ENCODE measurements around the gene CDK3.

DNA sequence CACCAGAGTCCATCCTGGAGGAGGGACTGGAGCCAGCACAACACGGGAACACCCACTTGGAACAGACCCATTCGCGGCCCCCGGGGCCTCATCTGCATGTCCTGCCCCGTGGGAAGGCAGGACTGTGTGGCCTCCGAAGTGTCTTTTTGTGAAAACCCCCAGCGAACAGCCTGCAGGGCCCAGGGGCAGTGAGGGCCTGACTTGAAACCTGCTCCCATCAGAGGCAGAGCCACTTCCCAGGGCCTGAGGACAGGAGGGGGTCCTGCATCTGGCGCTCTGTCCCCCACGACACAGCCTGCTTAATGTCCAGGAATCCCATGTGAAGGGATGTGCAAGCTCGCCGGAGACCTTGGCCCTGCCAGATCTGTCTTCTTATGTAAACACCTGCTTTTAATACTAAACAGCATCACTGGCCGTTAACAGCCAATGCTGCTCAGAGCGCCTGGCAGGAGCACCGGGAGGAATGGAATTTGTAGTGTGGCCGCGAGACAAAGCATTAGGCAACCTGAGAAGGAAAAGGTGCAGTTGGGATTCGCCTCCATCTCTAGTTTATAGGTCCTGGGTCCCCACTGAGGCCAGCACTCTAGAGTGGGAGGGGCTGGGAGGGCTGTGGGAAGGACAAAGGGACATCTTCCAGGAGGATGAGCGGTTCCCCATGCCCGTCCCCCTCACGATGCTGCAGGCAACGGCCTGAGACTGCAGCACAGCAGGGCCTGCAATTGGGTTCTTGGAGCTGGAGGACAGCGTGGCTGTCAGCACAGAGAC is 36.0 kb downstream of the CDK3 start:
- TF ChIP-seq, protein P1, sequence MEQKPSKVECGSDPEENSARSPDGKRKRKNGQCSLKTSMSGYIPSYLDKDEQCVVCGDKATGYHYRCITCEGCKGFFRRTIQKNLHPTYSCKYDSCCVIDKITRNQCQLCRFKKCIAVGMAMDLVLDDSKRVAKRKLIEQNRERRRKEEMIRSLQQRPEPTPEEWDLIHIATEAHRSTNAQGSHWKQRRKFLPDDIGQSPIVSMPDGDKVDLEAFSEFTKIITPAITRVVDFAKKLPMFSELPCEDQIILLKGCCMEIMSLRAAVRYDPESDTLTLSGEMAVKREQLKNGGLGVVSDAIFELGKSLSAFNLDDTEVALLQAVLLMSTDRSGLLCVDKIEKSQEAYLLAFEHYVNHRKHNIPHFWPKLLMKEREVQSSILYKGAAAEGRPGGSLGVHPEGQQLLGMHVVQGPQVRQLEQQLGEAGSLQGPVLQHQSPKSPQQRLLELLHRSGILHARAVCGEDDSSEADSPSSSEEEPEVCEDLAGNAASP (IDR thresholded peaks at IDR 0.05): no peak
- TF ChIP-seq CTCF (IDR thresholded peaks at IDR 0.05 in 2 of 3, conservative IDR thresholded peaks at IDR 0.05 in 1 of 3; ENCODE audit: insufficient read depth in 2 of 3, low read depth in 1 of 3, low read length in 3 of 3) (no peak), RERE (CRISPR knock-in tag; IDR thresholded peaks at IDR 0.05; ENCODE audit: borderline replicate concordance) (no peak), ATF2 (CRISPR knock-in tag; IDR thresholded peaks at IDR 0.05) (no peak), ZNF780A (CRISPR knock-in tag; IDR thresholded peaks at IDR 0.05) (no peak), KDM5B (IDR thresholded peaks at IDR 0.05; ENCODE audit: insufficient replicate concordance, low read depth, low read length) (no peak), TAF1 (IDR thresholded peaks at IDR 0.05; ENCODE audit: control insufficient read depth, extremely low read depth, insufficient read depth, low read length, severe bottlenecking) (no peak), DACH1 (IDR thresholded peaks at IDR 0.05; ENCODE audit: partially characterized antibody) (no peak), POLR2A (conservative IDR thresholded peaks at IDR 0.05) (no peak)

Measured in K562 (cell line).